T-helper 2 cell treated with Interferon-gamma antibody and Interleukin-4, amounts not matched to agents 100 ng/mL and 5 ng/mL, for 36 hours (primary cell): ENCODE data around the gene SARDH. TPM values are rescaled to one million over a fixed set of nuclear protein-coding genes. Genes with fewer than 3 reads are reported as not detected.

ENCODE experiments used
- intact Hi-C: fragments of 100-400 bp; cut with micrococcal nuclease; formaldehyde crosslinking; loops from one replicate; pipeline ENCODE4 v1.15.1; 2023
- total RNA-seq: library from RNA; stranded (reverse); gene quantifications from 2 replicates; pipeline ENCODE4 v1.2.3, GENCODE V29; 2022

Gene SARDH
- total RNA-seq, 1 donor from 2014 or later = 0.68 TPM

- intact Hi-C loops = no loop called here
Measured at GRCh38 chr9:133735415-133735775, 2.8 kb downstream of the SARDH start.

DNA sequence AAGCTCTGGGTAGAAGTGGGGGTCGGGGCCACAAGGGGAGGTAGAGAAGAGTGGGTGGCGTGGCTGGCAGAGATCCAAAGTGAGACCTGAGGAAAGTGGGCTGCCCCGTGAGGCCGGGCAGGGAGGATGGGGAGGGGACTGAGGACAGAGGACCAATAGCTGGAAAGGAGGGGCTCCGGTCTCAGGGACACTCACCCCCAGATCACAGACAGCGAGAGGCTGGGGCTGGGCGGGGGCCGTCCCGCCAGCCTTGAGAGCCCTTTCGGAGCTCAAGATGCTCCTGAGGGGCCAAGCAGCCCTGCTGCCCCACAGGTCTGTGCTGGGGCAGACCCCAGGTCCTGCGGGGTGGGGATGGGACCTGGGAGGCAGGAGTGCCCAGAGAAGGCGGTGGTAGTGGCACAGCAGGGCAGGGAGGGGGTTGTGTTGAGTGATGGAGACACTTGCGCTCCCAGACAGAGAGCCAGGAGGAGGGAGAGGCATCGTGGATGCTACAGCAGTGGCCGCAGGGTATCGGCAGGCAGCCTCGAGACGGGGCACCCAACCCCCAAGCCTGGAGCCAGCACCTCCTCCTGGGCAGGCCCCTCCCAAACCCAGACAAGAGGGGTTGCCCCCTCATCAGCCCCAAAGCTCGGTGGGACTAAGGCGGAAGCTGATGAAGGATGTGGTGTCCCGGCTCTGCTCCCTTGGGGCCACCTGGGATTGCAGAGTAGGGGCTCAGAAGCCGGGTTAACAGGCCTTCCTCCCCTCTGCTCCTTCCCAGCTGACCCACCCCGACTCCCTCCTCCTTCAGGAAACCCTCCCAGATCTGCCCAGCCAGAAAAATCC is 3.4 kb downstream of the SARDH start:
- intact Hi-C loops = no loop called here

DNA sequence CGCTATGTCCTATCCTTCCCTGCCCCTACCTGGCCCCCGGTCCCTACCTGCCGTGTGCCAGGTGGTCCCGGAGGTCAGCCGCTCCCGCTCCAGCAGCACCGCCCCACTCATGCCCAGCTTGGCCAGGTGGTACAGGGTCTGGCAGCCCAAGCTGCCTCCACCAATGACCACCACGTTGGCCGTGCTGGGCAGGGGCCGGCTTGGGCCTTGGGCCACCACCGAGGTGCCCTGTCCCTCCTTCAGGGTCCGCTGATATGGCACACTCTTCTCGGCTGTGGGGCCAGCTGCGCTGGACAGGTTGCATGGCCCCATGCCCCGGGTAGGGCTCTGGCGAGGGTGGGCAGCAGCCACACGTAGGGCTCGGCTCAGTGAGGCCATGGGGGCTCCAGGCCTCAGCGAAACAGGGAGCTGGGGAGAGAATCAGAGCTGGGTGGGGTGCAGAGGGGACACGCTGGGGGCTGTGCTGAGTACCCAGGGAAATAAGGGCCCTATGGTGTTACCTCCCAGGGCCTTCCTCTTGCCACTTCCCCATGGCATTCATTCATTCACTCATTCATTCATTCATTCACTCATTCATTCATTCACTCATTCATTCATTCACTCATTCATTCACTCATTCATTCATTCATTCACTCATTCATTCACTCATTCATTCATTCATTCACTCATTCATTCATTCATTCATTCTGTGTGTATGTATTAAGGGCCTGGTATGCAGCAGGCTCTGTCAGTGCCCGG is 4.2 kb downstream of the SARDH start:
- intact Hi-C loops = no loop called here

GRCh38 chr9:133733421-133733795 is 4.7 kb downstream of the SARDH start:
- intact Hi-C loops = no loop called here

- intact Hi-C loops = no loop called here
Measured at GRCh38 chr9:133732639-133733408, 5.3 kb downstream of the SARDH start.

GRCh38 chr9:133731876-133732638 is 6.1 kb downstream of the SARDH start:
- intact Hi-C loops = no loop called here

- intact Hi-C loops = no loop called here
Measured at GRCh38 chr9:133730994-133731715, 7.0 kb downstream of the SARDH start.

GRCh38 chr9:133729617-133730281 is 8.4 kb downstream of the SARDH start:
- intact Hi-C loops = no loop called here

- intact Hi-C loops = no loop called here
Measured at GRCh38 chr9:133728856-133729616, 9.1 kb downstream of the SARDH start.

GRCh38 chr9:133727876-133728441 is 10.2 kb downstream of the SARDH start:
- intact Hi-C loops = loop anchor here (2.0 kb wide), 1 partner anchor 135 kb away; no protein-coding TSS in a partner anchor

DNA sequence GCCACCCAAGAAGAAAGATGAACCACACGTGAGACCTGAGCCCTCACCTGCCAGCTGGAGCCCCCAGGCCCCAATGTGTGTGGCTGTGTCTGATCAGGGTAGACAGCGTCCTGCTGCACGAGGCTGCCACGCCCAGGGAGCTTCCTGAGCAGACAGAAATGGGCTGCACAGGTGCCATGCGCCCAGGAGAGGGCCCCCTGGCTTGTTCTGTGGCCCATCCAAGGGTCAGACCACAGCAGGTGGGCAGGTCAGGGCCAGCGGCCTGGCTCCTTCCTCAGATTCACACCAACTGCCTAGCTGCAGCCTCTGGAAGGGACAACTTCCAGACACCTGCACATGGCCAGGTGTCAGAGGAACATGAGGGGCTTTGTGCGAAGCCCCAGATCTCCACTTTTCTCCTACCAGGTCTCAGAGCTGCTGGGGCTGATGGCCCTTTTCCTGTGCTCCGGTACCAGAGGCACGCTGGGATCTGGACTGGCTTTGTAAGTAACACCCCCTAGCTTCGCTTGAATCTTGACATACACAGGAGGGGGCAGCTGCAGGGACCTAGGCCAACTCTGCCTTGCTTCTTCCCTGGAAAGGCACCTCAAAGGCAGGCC is 10.8 kb downstream of the SARDH start:
- intact Hi-C loops = loop anchor here (2.0 kb wide), 1 partner anchor 135 kb away; no protein-coding TSS in a partner anchor

GRCh38 chr9:133726401-133727276 is 11.5 kb downstream of the SARDH start:
- intact Hi-C loops = loop anchor here (1.0 to 2.0 kb wide), 2 partner anchors 70 to 134 kb away; no protein-coding TSS in a partner anchor

DNA sequence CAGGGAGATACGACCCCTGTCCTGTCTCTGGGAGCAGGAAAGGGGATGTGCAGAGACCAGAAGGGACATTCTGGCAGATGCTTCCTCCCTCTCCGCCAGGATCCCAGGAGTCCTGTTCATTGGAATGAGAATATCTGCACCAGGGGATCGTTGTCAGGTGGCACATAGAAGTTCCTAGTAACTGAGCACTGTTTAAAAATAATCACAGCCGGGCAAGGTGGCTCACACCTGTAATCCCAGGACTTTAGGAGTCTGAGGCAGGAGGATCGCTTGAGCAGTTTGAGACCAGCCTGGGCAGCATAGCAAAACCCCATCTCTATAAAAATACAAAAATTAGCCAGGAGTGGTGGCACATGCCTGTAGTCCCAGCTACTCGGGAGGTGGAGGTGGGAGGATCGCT is 12.3 kb downstream of the SARDH start:
- intact Hi-C loops = loop anchor here (1.0 to 2.0 kb wide), 2 partner anchors 70 to 133 kb away; no protein-coding TSS in a partner anchor

- intact Hi-C loops = no loop called here
Measured at GRCh38 chr9:133718563-133719315, 19.4 kb downstream of the SARDH start.

DNA sequence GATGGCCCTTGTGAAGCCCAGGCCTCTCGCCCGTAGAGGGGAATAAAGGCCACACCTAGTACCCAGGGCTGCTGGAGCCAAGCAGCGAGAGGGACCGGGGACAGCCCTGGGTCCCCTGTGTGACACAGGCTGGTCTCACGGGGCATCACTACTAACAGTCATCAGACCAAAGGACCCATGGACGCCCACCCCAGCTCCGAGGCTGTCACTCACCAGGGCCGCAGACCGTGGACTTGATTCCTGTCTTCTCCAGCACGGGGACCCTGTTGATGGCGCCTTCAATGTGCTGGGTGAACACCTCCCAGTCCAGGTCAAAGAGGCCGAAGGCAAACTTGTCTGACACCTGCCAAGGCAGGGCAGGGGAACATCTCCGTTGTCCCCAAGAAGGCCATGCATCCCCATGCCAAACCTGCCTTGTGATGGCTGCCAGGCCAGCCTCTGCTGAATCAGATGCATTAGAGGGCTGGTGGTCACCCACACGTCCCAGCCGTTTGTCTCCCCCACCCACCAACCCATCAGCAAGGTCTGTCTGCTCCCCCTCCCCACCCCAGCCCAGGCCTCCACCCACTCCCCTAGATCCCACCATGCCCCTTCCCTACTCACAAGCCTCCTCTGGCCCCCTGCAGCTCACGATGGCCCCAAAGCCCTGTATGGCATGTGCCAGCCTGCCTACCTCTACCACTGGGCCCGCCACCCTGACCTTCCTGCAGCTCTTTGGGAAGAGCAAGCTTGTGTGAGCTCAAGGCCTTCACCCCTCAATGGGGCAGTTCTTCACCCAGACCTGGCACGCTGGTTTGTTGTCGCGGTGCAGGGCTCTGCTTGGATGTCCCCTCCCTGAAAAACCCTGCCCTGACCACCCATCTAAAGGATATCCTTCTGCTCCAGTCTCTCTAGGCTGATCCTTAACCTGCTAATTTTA is 20.8 kb downstream of the SARDH start:
- intact Hi-C loops = no loop called here
